H1 (cell line): ENCODE data around the gene SYNGR4. TPM values are rescaled to one million over a fixed set of nuclear protein-coding genes. Genes with fewer than 3 reads are reported as not detected.

ENCODE experiments used
- CTCF ChIP-seq, 3 experiments: IDR thresholded peaks; 1 replicate in 2 of 3; 2 replicates in 1 of 3; pipeline versions ENCODE4 v1.5.1 to v1.6.1; 2011; ENCODE audit warnings: low read length in 3 of 3, mild to moderate bottlenecking in 3 of 3, inconsistent platforms in 2 of 3, low read depth in 1 of 3, moderate library complexity in 1 of 3; ENCODE audit not compliant: insufficient read depth in 1 of 3; ENCODE audit errors: control extremely low read depth in 1 of 3
- NRF1 ChIP-seq: IDR thresholded peaks from 2 replicates; pipeline ENCODE4 v1.6.1; 2011; ENCODE audit warnings: mild to moderate bottlenecking, low read depth, low read length, improper control_type of control experiment
- RFX5 ChIP-seq: IDR thresholded peaks from 2 replicates; pipeline ENCODE4 v1.6.1; 2011; ENCODE audit warnings: low read depth, low read length, improper control_type of control experiment, borderline replicate concordance
- RNF2 ChIP-seq: fragments of 200-900, 300-1000 bp; sonication (generic); IDR thresholded peaks from 2 replicates; pipeline ENCODE4 v1.7.1; 2016; ENCODE audit warnings: borderline replicate concordance, low read depth, mild to moderate bottlenecking, antibody characterized with exemption, low read length; ENCODE audit not compliant: poor library complexity, severe bottlenecking; ENCODE audit errors: missing control alignments
- RXRA ChIP-seq: IDR thresholded peaks from 2 replicates; pipeline ENCODE4 v1.6.1; 2011; ENCODE audit warnings: low read depth, mild to moderate bottlenecking, low read length, moderate library complexity; ENCODE audit not compliant: insufficient read depth
- SIN3A ChIP-seq, 2 experiments: IDR thresholded peaks in 1 of 2; conservative IDR thresholded peaks in 1 of 2; 2 replicates each; pipeline ENCODE4 v1.6.1; 2011 to 2012; ENCODE audit warnings: low read length in 2 of 2, improper control_type of control experiment in 1 of 2, low read depth in 1 of 2, mild to moderate bottlenecking in 1 of 2
- TAF1 ChIP-seq: IDR thresholded peaks from 2 replicates; pipeline ENCODE4 v1.6.1; 2011; ENCODE audit warnings: mild to moderate bottlenecking, low read depth, low read length
- ZNF274 ChIP-seq: IDR thresholded peaks from 2 replicates; pipeline ENCODE4 v1.7.0; 2012; ENCODE audit warnings: low read length, borderline replicate concordance; ENCODE audit errors: extremely low read depth
- polyA plus RNA-seq, 7 experiments: library from polyadenylated mRNA; depleted of rRNA in 3 of 7; stranded (reverse) in 5 of 7; unstranded in 2 of 7; fragments of >200 nt in 5 of 7; fragments of 200-250 nt in 2 of 7; gene quantifications; 1 replicate in 5 of 7; 2 replicates in 1 of 7; 4 replicates in 1 of 7; pipeline versions ENCODE4 v1.2.1 to v1.2.3, GENCODE V29; 2011 to 2013; ENCODE audit warnings: missing spikeins in 2 of 7, mixed read lengths in 2 of 7
- total RNA-seq: library from RNA; stranded (reverse); fragmentation: NEBNext Ultra II Directional; extraction: Animal tissue kit (Norgen Biotek cat#: 25700); gene quantifications from 2 replicates; pipeline ENCODE4 v1.2.1, GENCODE V29; 2021

Gene SYNGR4
- total and polyA plus RNA-seq, 2 of the 8 experiments (the other 6 are each of a cell fraction or from before 2014, with no cell fraction given): 0.41 TPM; not detected in 1

GRCh38 chr19:48363810-48364597 is at the start of gene SYNGR4, which contains the start of gene TMEM143 (continued):
- no peak for TF ChIP-seq RXRA
- peak; percentile 99 for TF ChIP-seq NRF1
- no peak for TF ChIP-seq SIN3A (conservative IDR thresholded peaks at IDR 0.05 in 1 of 2, IDR thresholded peaks at IDR 0.05 in 1 of 2; ENCODE audit: low read depth in 1 of 2, low read length in 2 of 2)
- TF ChIP-seq TAF1: 0 out of 2 replicates have a peak, but pooled peaks have one; percentile 42
- TF ChIP-seq RFX5: no peak
- TF ChIP-seq ZNF274: no peak
- TF ChIP-seq CTCF (IDR thresholded peaks at IDR 0.05; ENCODE audit: control extremely low read depth in 1 of 3, insufficient read depth in 1 of 3, low read depth in 1 of 3, low read length in 3 of 3): peak in 1 of 3 experiments; percentile 8; a peak in 1 of 4 replicates
- TF ChIP-seq RNF2: no peak
